Kasumi-1 (cell line): ENCODE data around the gene COA5.

ENCODE experiments used
- DNase-seq, 2 experiments: peaks; one replicate each; lab custom pipeline; 2025; lab: John Stamatoyannopoulos, UW

The COA5 gene

GRCh38 chr2:98551316-98551715 is 57.0 kb downstream of the COA5 start:
- DNase-seq = no peak

GRCh38 chr2:98550165-98550564 is 58.1 kb downstream of the COA5 start:
- DNase-seq = no peak
